RCC 7860 (cell line): Measurements from ENCODE around the gene KCTD5.
"Not testable (repeated sequence)": the region's sequence is repeated elsewhere in the genome, so short reads cannot be mapped to it uniquely, and the experiment has no call there.

Experiments
- DNase-seq: peaks from one replicate; pipeline ENCODE4 v3.0.0-alpha.2; 2015; ENCODE audit warnings: low spot score
- FAIRE-seq: peaks from 2 replicates; lab custom pipeline; 2012; peaks lifted over from hg19 to GRCh38; lab: Jason Lieb, UNC

The KCTD5 gene

DNA sequence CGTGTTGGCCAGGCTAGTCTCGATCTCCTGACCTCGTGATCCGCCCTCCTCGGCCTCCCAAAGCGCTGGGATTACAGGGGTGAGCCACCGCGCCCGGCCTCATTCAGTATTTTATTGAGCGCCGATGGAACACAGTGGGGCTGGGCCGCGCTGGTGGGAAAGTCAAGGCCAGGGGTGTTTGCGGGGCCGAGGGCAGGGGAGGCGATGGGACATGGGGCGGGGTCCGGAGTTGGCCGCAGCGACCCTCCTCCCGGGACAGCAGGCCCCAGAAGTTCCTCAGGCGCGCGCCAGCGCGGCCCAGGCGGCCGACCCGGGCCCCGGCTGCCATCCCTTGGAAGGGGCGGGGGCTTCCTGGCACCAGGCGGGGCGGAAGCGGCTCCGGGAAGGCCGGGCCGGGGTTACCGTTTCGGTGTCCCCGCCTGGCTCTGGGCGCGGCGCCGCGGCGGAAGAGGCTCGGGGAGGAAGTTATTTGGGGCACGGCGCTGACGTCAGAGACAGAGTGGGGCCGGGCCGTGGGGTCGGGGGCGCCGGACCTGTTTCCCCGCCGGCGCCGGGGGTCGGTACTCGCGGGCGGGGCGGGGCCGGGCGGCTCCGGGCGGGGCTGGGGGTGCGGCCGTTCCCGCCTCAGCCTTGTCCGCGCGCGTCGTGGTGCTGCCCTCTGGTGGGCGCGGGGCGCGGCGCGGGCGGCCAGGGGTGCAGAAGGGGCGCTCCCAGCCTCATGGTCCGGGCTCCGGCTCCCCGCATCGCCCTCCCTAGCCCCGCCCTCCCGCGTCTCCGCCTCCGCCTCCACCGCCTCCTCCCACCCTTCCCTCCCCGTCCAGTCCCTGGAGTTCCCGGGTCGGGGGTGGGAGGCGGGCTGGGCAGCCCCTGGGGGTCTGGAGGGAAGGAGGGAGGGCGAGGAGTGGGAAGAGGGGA, 38.7 kb downstream of the KCTD5 start:
- FAIRE-seq (no peak), DNase-seq (peak; percentile 54)

DNA sequence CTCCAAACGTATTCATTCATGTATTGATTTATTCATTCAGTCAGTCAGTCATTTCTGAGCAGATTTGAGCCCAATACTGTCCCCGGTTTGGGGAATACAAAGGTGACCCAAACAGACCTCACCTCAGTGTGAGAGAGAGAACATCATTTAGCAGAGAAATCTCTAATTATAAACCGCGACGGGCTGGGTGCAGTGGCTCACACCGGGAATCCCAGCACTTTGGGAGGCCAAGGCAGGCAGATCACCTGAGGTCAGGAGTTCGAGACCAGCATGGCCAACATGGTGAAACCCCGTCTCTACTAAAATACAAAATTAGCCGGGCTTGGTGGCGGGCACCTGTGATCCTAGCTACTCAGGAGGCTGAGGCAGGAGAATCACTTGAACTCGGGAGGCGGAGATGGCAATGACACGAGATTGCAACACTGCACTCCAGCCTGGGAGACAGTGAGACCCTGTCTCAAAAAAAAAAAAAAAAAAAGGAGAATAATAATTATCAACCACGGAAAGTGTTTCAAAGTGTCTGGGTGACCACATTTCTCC, 39.4 kb downstream of the KCTD5 start:
- not testable (repeated sequence) for FAIRE-seq, DNase-seq

DNA sequence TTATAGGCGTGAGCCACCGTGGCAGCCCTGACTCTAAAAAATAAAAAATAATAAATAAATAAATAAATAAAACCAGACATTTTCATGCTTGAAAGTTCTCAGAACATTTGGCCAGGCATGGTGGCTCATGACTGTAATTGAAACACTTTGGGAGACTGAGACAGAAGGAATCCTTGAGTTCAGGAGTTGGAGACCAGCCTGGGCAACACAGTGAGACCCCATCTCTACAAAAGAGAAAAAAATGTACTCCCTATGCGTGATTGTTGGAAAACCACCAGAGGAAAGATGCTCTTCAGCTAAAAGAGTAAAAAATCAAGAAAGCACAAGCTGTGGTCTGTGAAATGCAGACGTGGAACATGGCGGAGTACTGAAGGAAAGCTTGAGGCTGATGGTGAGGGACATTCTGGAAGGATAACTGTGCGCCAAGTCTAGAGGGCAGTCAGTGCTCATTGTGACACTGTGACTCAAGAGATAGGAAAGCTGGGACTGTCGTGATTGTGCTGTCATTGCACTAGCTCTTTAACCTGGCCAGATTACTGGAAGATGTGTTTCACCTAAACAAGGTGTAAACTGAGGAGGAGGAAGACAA, 41.9 kb downstream of the KCTD5 start:
- no peak for DNase-seq
- no peak for FAIRE-seq

DNA sequence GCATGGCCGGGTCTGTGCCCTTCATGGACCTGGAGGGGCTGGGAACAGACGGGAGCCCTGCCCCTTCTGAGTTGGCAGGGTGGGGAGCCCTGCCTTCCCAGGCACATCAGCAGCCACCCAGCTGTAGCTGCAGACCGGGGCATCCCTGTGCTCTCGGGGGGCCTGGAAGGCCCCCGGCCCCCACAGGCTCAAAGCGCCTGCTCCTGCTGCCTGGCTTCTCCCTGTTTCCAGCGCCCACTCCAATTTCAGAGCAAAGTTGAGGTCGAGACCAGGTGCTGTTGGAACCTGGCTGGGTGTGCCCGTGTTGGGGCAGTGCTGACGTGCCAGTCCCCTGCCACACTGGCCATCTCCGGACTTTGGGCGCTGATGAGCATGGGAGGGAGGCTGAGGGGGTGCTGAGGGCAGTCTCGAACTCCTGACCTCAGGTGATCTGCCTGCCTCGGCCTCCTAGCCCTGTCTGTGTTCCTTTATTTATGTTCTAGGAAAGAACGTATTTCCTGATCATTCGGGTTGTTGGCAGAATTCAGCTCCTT, 42.6 kb downstream of the KCTD5 start:
- DNase-seq (no peak), FAIRE-seq (no peak)

GRCh38 chr16:2726923-2727322, 44.6 kb downstream of the KCTD5 start:
- FAIRE-seq (no peak), DNase-seq (no peak)

- DNase-seq (no peak), FAIRE-seq (no peak)
Measured at GRCh38 chr16:2728034-2728433, 45.7 kb downstream of the KCTD5 start.

DNA sequence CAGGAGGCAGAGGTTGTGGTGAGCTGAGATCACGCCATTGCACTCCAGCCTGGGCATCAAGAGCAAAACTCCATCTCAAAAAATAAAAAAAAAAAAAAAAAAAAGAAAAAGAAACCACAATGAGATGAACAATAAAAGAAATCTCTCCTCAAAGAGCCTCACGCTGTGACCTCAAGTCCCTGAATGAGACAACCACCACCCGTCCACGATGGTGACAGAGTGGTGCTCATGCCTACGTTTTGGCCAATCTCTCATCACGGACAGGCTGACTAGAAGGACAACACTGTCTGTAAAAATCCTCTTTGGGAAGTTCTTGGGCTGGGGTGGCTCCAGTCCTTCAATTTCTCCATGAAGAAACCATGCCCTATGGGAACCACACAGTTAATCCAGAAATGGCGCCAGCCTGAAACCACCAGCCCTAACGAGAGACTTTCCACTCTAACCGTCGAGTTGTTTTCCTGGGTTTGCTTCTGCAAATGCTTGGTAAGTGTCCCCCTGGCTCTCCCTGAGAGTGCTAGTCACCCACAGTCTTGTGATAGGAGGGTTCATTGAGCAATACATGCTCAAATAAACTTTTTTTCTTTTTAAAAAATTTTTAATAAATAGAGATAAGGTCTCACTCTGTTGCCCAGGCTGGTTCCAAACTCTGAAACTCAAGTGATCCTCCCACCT, 52.7 kb downstream of the KCTD5 start:
- DNase-seq (no peak), FAIRE-seq (no peak)

- FAIRE-seq = no peak
- no peak for DNase-seq
Measured at GRCh38 chr16:2736476-2737237, 54.3 kb downstream of the KCTD5 start.

- FAIRE-seq (no peak), DNase-seq (no peak)
Measured at GRCh38 chr16:2737238-2737605, 54.9 kb downstream of the KCTD5 start.

GRCh38 chr16:2737895-2738418, 55.6 kb downstream of the KCTD5 start:
- DNase-seq = no peak
- FAIRE-seq = no peak

GRCh38 chr16:2738615-2739014, 56.3 kb downstream of the KCTD5 start:
- FAIRE-seq = no peak
- no peak for DNase-seq

GRCh38 chr16:2739625-2740430, 57.5 kb downstream of the KCTD5 start:
- FAIRE-seq = no peak
- no peak for DNase-seq

- FAIRE-seq = no peak
- no peak for DNase-seq
Measured at GRCh38 chr16:2740476-2740875, 58.2 kb downstream of the KCTD5 start.

DNA sequence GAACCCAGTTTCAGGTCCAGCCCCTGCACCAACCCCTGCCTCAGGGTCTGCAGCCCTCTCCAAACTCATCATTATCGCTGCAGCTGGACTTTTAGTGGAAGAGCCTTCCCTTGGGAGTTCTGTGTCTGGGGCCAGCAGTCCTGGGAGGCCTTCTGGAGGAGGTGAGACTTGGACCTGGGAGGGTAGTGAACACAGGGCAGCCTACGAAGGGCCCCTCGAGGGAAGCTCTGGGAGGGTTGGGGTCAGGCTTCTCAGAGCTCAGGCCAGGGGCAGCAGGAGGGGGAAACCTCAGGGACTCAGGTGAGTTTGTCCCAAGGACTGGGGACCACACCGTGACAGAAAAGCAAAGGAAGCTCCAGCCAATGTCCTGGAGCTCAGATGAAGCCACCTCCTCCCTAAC, 58.8 kb downstream of the KCTD5 start:
- FAIRE-seq = no peak
- no peak for DNase-seq

DNA sequence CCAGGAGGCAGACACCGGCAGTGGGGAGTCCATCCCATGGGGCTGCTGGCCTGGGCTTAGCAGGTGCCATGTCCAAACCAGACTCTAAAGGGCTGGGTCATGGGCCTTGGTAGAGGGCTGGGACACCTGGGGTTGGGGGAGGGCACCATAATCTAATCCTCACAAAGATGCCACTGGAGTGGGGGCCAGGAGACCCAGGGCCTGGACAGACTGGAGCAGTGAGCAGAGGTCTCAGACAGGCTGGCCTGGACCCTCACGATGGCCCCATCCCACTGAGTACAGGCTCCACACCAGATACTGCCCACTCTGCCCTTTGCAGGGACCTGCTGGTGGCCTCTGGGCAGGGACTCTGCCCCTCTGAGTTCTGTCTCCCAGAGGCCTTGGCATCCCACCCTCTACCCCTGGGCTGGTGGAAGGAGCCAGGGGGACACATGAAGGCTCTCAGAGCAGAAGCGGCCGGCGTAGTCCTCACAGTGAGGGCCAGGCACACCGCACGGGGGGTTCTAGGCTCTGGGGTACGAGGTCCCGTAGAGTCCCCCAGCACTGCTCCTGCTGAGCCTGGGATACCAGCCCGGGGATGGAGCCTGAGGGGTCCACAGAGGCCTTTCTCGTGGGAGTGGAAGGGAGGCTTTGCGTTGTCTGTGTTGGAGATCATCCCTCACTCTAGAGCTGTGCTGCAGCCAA, 60.1 kb downstream of the KCTD5 start:
- no peak for FAIRE-seq

DNA sequence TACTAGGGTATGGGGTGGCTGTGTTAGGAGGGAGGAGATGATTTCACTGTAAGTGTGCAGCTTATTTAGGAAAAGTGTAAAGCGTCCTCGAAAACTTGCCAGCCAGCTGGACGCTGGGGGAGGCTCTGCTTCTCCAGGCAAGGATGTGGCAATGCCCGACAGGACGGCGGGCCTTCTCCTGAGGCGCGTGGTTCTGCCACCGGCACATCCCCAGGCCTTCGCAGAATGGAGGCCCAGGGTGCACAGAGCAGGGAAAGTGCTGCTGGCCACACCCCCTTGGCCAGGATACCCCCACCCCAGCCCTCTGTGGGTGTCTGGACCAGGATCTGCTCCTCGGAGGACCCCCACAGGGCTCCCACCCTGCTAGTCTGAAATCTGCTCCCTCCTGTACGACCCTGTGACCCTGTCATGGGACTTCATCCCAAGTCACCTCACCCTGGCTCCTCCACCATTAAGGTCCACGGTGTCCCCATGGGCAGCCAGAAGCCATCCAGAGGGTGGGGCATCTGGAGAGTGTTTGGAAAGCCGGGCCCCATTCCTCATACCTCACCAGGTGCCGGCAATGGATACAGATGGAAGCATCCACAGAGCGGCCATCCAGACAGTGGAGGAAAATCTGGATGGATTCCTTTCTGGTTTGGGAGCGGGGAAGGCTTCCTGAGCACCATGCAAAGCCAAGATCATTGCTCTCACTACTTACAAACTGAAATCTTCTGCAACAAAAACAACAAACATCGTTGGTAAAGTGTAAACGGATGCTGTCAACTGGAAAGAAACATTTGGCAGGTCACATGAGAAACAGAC, 60.9 kb downstream of the KCTD5 start:
- DNase-seq (no peak), FAIRE-seq (no peak)

More for the DNA sequence above, 60.1 kb downstream of the KCTD5 start:
- no peak for DNase-seq

GRCh38 chr16:2744711-2745110, 62.4 kb downstream of the KCTD5 start:
- no peak for DNase-seq
- no peak for FAIRE-seq
